HAP-1 (cell line): ENCODE data around the gene HACE1.

Source experiments
- DNase-seq, 2 experiments: peaks; one replicate each; pipeline ENCODE4 v3.0.0-alpha.2; 2016 to 2020; ENCODE audit warnings: low spot score in 2 of 2
- H3K27me3 ChIP-seq: fragments of 250-450 bp; sonication (Bioruptor Pico); 2 replicates; pipeline ENCODE4 v1.5.1; 2020; ENCODE audit warnings: low read depth, mild to moderate bottlenecking, moderate library complexity
- H3K36me3 ChIP-seq: fragments of 250-450 bp; sonication (Bioruptor Pico); replicated peaks from 2 replicates; pipeline ENCODE4 v1.5.1; 2020; ENCODE audit warnings: mild to moderate bottlenecking
- H3K4me1 ChIP-seq: fragments of 250-450 bp; sonication (Bioruptor Pico); 2 replicates; pipeline ENCODE4 v1.5.1; 2020; ENCODE audit warnings: mild to moderate bottlenecking
- H3K4me3 ChIP-seq: fragments of 250-450 bp; sonication (Bioruptor Pico); 2 replicates; pipeline ENCODE4 v1.5.1; 2020; ENCODE audit warnings: mild to moderate bottlenecking, moderate library complexity
- H3K9me3 ChIP-seq: fragments of 250-450 bp; sonication (Bioruptor Pico); 2 replicates; pipeline ENCODE4 v1.5.1; 2020; ENCODE audit warnings: mild to moderate bottlenecking, moderate library complexity
- in situ Hi-C: fragments of 300-500 bp; cut with MboI; formaldehyde crosslinking; loops from 3 replicates; pipeline ENCODE4 v1.14.3; 2020; ENCODE audit warnings: low sequenced_read_pairs, inconsistent platforms, mixed read lengths

The HACE1 gene

DNA sequence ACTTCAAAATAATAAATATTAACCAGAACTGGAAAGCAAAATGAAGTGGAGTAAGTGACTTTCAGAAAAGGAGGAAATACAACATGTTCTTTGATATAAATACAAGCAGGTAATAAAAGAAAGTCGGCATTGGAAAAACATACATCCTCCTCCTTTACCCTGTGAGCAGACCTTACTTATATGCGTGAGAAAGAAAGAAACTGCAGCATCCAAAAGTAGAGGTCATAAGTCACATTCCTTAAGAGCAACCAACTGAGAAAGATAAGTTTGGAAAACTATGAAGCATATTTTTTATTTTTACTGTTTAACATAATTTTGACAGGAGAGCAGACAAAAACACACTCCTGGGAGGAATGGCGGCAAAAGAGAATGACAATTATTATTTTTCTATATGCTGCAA is 155.5 kb downstream of the HACE1 start:
- in situ Hi-C loops: no loop called here
- Histone ChIP-seq H3K36me3 (no peaks in the 10 kb centered on the region), H3K4me3 (no peak overlapping the region), H3K27me3 (no peaks in the 10 kb centered on the region), H3K9me3 (no peaks in the 10 kb centered on the region), H3K4me1 (no peaks in the 10 kb centered on the region)
- DNase-seq: no peak

DNA sequence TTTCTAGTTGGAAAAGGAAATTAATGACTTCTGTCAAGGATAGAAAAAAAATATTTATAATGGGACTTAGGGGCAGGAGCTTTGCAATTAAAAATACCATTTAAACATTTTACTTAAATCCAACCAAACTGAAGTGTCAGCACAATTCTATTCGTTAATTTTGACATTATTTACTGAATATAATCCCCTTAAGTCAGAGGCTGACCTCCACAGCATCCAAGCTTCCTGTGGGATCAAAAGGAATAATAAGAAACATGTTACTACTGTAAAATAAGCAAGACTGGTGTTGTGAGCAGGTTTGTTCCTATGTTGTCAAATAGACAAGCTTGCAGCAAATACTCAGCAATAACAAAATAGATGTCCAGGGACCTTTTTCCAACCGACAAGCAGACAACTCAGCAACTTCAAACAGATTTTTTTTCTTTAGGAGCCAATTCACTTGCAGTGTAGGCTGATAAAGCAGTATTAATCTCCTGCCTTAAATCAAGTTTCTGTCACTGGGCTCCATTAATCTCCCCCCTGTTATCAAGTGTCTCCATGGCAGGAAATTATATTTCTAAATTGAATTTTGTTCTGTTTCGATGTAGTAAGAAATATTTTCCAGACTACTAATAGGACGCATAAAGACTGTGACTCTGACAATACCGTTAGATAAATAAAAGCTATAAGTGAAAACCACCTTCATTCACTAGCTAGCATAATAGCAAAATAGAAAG is 157.4 kb downstream of the HACE1 start:
- H3K9me3 ChIP-seq: no peaks in the 10 kb centered on the region
- in situ Hi-C loops: no loop called here
- no peaks in the 10 kb centered on the region for H3K4me1 ChIP-seq
- no peaks in the 10 kb centered on the region for H3K36me3 ChIP-seq
- no peak overlapping the region for H3K4me3 ChIP-seq
- H3K27me3 ChIP-seq: no peaks in the 10 kb centered on the region
- DNase-seq: no peak

DNA sequence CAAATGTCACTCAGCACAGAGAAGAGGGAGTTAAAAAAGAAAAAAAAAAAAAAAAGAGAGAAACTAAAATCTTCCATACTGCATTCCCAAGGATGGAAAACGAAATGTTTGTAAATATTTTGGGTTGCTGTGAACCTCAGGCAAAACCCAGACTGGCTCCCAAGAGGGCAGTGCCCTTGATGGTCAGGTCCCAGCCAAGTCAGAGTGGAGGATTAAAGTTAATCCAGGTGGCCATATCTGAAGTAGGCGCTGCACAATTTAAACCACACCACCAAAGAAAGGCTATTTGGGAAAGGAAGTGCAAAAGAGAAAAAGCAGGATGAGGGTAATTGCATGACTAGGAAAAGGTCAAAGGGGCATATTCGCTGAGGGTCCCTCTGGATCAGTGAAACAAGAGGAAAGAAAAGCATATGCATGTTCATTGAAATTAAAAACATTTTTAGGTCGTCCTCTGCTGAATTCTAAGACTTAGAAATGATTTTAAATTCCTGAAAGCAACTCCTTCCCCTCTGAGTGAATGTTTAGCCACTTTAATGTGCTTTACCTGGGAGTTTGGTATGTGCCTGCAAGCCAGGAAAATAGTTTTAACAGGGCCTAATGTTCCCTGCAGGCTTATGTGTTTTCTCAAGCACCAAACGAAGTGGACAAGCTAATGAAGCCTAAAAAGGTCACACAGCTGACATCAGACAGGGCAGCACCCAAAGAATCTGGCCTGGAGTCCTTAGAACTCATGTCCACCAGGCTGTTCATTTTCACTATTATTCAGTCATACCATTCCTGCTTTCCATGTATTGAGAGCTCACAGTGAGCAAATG is 159.1 kb downstream of the HACE1 start:
- H3K4me3 ChIP-seq: no peak overlapping the region
- no peaks in the 10 kb centered on the region for H3K27me3 ChIP-seq
- H3K9me3 ChIP-seq: no peaks in the 10 kb centered on the region
- no peaks in the 10 kb centered on the region for H3K36me3 ChIP-seq
- no peak for DNase-seq
- in situ Hi-C loops: no loop called here
- H3K4me1 ChIP-seq: no peaks in the 10 kb centered on the region

DNA sequence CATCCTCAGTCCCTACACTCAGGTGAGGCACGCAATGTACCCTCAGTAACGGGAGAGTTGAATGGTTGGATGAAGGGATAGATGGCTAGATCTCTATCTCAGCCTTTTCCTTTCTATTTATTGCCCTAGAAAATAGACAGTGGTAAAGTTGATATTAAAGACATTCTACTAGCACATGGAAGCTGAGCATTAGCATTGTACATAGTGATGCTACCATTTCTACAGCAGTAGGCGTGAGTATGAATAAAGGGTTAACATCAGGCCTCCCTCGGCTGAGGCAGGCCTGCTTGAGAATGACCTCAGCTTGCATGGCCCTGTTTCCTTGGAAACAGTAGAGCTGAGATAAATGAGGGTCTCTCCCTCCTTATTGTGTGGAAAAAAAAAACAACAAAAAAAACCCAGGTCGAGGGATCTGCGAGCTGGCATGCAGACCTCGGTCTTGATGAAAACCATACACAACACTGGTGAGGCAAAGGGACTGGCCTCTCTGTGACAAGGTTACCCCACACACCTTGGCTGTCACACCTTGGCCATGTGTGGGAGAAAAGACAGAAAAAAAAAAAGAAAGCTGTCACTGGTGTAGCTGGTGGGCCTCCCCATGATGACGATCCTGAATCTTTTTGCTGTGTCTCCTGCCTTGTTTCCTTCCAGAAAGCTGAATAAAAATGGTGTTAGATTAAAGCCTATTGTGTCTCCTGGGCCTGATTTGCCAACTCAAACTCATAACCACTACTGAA is 160.0 kb downstream of the HACE1 start:
- no peaks in the 10 kb centered on the region for H3K27me3 ChIP-seq
- H3K9me3 ChIP-seq: no peaks in the 10 kb centered on the region
- DNase-seq: no peak
- no peaks in the 10 kb centered on the region for H3K4me1 ChIP-seq
- no peak overlapping the region for H3K4me3 ChIP-seq
- H3K36me3 ChIP-seq: no peaks in the 10 kb centered on the region
- in situ Hi-C loops: loop anchor here (25.0 kb wide), 1 partner anchor 388 kb away; no protein-coding TSS in a partner anchor

DNA sequence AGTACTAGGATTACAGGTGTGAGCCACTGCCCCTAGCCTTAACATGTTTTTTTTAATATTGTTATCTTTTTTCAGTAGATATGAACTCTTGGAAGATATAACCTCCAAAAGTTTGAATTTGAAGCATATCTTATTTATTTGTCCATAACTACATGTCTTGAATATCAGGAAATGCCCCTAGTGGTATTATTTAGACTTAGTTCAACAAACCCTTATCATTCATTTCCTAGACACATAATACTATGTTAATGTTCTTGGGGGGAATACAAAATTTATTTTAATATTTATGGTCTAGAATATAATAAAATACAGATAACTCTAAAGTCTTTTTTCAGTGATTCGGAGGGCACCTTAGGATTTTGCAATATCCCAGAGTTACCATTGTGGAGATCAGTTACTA is 160.7 kb downstream of the HACE1 start:
- in situ Hi-C loops: loop anchor here (25.0 kb wide), 1 partner anchor 388 kb away; no protein-coding TSS in a partner anchor
- no peaks in the 10 kb centered on the region for H3K9me3 ChIP-seq
- no peaks in the 10 kb centered on the region for H3K36me3 ChIP-seq
- H3K4me3 ChIP-seq: no peak overlapping the region
- no peaks in the 10 kb centered on the region for H3K27me3 ChIP-seq
- peaks cover 6% of the 10 kb centered on the region for H3K4me1 ChIP-seq
- DNase-seq: no peak

DNA sequence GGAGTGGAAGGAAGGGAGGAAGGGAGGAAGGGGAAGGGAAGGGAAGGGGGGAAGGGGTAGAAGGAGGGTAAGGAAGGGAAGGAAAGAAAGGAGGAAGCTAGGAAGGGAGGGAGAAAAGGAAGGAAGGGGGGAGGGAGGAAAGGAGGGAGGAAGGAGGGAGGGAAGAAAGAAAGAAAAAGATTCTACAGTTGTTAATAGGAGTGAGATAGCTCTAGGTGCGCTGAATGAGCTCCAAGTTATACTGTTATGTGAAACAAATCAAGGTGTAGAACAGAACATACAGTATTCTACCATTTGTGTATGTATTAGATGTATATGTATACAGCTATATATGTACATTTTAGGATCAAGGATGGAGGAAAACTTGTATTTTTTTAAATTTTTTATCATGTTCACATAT is 167.7 kb downstream of the HACE1 start:
- H3K4me1 ChIP-seq: peaks cover 16% of the 10 kb centered on the region
- no peak overlapping the region for H3K4me3 ChIP-seq
- in situ Hi-C loops: loop anchor here (25.0 kb wide), 1 partner anchor 395 kb away; no protein-coding TSS in a partner anchor
- no peak for DNase-seq
- no peaks in the 10 kb centered on the region for H3K9me3 ChIP-seq
- H3K36me3 ChIP-seq: no peaks in the 10 kb centered on the region
- no peaks in the 10 kb centered on the region for H3K27me3 ChIP-seq

DNA sequence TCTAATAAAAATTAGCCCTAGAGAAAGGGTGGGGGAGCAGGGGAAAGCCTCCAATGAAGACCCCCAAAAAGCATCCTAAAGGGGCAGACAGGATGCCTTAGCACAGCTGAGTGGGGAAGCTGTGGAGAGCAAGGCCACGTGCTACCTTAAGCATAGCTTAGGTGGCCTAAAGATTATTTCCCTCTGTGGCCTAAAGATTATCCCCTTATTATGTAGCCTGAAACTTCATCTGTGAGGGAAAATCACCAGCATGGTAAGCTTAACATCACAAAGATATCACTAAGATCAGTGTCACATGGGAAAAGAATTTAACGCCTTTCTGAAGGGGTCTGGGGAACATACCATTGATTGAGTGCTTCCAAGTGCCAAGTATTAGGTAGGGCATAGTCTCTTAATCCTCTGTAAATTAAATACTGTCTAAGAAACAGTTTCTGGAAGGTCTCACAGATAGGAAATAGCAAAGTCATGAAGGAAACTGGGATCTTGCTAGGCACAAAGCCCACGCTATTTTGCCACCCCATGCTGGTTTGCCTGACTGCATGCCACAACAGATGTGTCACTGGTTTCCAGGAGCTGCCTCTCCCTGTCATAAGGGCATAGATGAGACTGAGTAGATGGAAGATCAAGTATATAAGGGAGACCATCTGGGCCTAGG is 170.0 kb downstream of the HACE1 start:
- in situ Hi-C loops: loop anchor here (10.0 to 25.0 kb wide), 2 partner anchors 85 to 398 kb away; no protein-coding TSS in a partner anchor
- peaks cover 23% of the 10 kb centered on the region for H3K4me1 ChIP-seq
- peak in 1 of 2 experiments; percentile 41 for DNase-seq

DNA sequence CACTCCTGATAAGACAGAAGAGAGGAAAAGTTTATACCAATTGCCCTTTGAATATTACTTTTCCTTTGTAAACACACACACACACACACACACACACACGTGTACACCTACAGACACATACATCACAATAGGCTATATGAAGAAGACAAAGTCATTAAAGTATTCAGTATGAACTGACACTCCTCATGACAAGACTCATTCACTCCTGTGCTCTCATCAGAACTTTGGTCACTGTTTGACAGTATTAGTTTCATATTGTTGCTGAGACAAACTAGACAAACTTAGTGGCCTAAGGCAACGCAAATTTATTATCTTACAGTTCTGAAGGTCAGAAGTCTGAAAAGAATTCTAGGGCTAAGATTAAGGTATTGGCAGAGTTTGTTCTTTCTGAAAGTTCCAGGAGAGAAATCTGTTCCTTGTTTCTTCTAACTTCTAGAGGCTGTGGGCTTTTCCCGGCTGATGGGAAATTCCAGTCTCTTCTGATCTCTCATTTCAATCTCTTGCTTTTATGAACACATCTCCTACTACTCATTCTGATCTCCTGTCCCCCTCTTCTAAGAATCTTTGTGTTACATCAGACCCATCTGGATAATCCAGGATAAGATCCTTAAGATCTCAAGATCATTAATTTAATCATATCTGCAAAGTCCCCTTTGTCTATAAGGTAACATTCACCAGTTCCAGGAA is 171.3 kb downstream of the HACE1 start:
- Histone ChIP-seq H3K4me3 (no peak overlapping the region), H3K36me3 (no peaks in the 10 kb centered on the region), H3K9me3 (no peaks in the 10 kb centered on the region), H3K4me1 (peaks cover 12% of the 10 kb centered on the region; the same call in 1 of the 2 replicates), H3K27me3 (no peaks in the 10 kb centered on the region)
- no peak for DNase-seq
- in situ Hi-C loops: loop anchor here (10.0 to 25.0 kb wide), 2 partner anchors 86 to 399 kb away; no protein-coding TSS in a partner anchor

More for the DNA sequence above, 170.0 kb downstream of the HACE1 start:
- Histone ChIP-seq H3K36me3 (no peaks in the 10 kb centered on the region), H3K27me3 (no peaks in the 10 kb centered on the region), H3K4me3 (no peak overlapping the region), H3K9me3 (no peaks in the 10 kb centered on the region)

DNA sequence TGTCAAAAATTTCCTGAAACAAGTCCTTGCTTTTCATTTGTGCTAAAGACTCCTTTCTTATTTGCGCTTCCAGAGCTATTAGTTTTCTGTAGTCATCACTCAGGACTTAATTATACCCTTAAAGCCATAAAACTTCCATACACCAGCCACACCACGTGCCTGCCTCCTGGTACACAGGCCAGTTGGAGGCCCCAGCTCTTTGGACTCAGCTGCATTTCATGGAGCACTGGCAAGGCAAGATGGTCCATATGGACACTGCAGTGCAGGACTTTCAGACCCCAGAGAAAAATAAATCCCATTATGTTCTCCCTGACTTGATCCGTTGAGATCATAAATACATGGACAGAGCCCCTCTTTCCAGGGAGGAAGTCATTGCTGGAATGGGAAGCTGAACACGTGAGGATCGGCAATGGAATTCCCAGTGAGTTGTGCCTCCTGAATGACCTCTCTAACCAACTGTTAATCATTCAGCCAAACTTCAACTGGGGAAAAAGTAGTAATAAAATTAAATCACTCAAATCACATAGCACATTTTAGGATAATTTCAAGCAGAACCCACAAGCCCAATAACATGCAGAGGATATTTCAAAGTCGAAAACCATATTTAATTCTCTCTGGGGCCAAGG is 173.1 kb downstream of the HACE1 start:
- Histone ChIP-seq H3K27me3 (no peaks in the 10 kb centered on the region), H3K36me3 (no peaks in the 10 kb centered on the region), H3K4me3 (no peak overlapping the region), H3K9me3 (no peaks in the 10 kb centered on the region), H3K4me1 (peaks cover 7% of the 10 kb centered on the region; the same call in 1 of the 2 replicates)
- no peak for DNase-seq
- in situ Hi-C loops: loop anchor here (10.0 to 25.0 kb wide), 2 partner anchors 88 to 401 kb away; no protein-coding TSS in a partner anchor

DNA sequence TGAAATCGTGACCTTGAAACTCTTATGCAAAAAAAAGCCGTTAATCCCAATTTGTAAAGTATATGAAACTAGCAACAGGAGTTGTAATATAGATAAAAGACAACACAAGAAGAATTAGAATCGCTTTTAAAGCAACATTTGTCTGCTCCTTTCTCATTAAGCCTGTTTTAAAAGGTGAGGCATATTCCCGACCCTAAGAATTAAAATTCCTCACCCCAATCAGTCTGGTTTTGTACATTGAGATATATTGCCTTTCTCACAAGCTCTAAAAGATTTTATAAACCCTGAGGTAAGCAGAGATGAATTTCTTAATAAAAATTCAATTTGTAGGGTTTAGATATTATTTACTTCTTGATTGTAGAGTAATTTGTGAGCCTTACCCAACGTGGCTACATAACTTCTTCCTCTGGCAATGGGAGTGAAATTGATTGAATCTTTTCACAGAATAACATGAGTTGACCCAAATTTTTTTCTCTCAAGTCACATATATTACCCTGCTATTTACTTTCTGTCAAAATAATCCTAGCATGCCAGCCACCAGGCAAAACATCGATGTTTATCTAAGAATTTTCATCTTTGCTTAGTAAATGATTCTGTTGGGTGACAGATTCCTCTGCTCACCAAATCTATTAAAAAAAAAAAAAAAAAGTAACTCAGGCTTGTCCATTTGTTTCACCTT is 173.7 kb downstream of the HACE1 start:
- in situ Hi-C loops: loop anchor here (10.0 to 25.0 kb wide), 2 partner anchors 89 to 401 kb away; no protein-coding TSS in a partner anchor
- no peaks in the 10 kb centered on the region for H3K36me3 ChIP-seq
- H3K4me1 ChIP-seq: peaks cover 7% of the 10 kb centered on the region; the same call in 1 of the 2 replicates
- H3K9me3 ChIP-seq: no peaks in the 10 kb centered on the region
- no peak overlapping the region for H3K4me3 ChIP-seq
- DNase-seq: no peak
- no peaks in the 10 kb centered on the region for H3K27me3 ChIP-seq

DNA sequence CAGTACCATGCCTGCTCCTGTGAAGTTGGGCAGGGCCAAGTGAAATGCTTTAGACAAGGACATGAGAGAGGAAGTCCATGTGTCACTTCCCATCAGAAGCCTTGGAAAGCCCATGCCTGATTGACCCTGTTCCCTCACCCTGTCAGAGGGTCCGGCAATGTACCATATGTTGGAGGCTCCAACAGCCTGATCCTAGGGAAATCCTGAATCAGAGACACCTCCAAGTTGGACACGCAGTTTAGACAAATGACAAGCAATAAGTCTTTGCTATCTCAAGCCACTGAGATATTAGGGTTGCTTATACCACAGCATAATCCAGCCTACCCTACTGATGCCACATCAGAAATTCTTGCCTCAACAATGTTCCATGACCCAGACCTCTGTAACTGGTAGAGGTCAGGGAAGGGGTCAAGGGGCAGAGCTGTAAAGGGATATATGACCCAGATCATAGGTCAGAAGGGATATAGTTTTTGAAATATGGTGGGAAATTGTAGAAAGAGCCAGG is 174.8 kb downstream of the HACE1 start:
- Histone ChIP-seq H3K9me3 (no peaks in the 10 kb centered on the region), H3K36me3 (no peaks in the 10 kb centered on the region), H3K4me1 (peaks cover 7% of the 10 kb centered on the region; the same call in 1 of the 2 replicates), H3K27me3 (no peaks in the 10 kb centered on the region), H3K4me3 (no peak overlapping the region)
- no peak for DNase-seq
- in situ Hi-C loops: loop anchor here (10.0 to 25.0 kb wide), 2 partner anchors 90 to 402 kb away; no protein-coding TSS in a partner anchor
